ENCODE results near the gene KDR.

Gene KDR

GRCh38 chr4:55161739-55162138, 36.3 kb upstream of the KDR start:
- H3K36me3 ChIP-seq (ENCODE audit: low read length) = no peaks in the 10 kb centered on the region
- no peak overlapping the region for H3K27ac ChIP-seq (ENCODE audit: low read depth, low read length)
- no peaks in the 10 kb centered on the region for H4K20me1 ChIP-seq (ENCODE audit: low read depth, low read length)
- no peaks in the 10 kb centered on the region for H3K9me2 ChIP-seq (replicated peaks; ENCODE audit: insufficient read depth, low read length)
- no peak overlapping the region for H3K4me3 ChIP-seq (ENCODE audit: insufficient read depth, low read length, poor library complexity, severe bottlenecking)
- H3K9ac ChIP-seq (ENCODE audit: low read length) = no peak overlapping the region
- no peaks in the 10 kb centered on the region for H3F3A ChIP-seq (ENCODE audit: insufficient read depth)
- TF ChIP-seq CTCF (IDR thresholded peaks at IDR 0.05; ENCODE audit: insufficient read depth, low read length, poor library complexity, severe bottlenecking) = no peak
- no peak overlapping the region for H3K4me2 ChIP-seq (ENCODE audit: low read depth, low read length, poor library complexity, severe bottlenecking)
- H2AFZ ChIP-seq (ENCODE audit: low read depth, low read length, severe bottlenecking) = no peak overlapping the region
- no peaks in the 10 kb centered on the region for H3K9me3 ChIP-seq (ENCODE audit: insufficient read depth, low read length)
- H3K79me2 ChIP-seq (ENCODE audit: insufficient read depth, low read length) = no peaks in the 10 kb centered on the region
- no peaks in the 10 kb centered on the region for H3K27me3 ChIP-seq (ENCODE audit: low read length)

GRCh38 chr4:55159851-55160250, 34.5 kb upstream of the KDR start:
- Histone ChIP-seq H3K4me2 (ENCODE audit: low read depth, low read length, poor library complexity, severe bottlenecking) (no peak overlapping the region), H3K27ac (ENCODE audit: low read depth, low read length) (no peak overlapping the region), H4K20me1 (ENCODE audit: low read depth, low read length) (no peaks in the 10 kb centered on the region), H3K9ac (ENCODE audit: low read length) (no peak overlapping the region), H3K36me3 (ENCODE audit: low read length) (no peaks in the 10 kb centered on the region), H3K79me2 (ENCODE audit: insufficient read depth, low read length) (no peaks in the 10 kb centered on the region), H3K4me3 (ENCODE audit: insufficient read depth, low read length, poor library complexity, severe bottlenecking) (no peak overlapping the region), H2AFZ (ENCODE audit: low read depth, low read length, severe bottlenecking) (no peak overlapping the region), H3K9me3 (ENCODE audit: insufficient read depth, low read length) (no peaks in the 10 kb centered on the region), H3K9me2 (replicated peaks; ENCODE audit: insufficient read depth, low read length) (no peaks in the 10 kb centered on the region), H3K27me3 (ENCODE audit: low read length) (no peaks in the 10 kb centered on the region), H3F3A (ENCODE audit: insufficient read depth) (no peaks in the 10 kb centered on the region)
- TF ChIP-seq CTCF (IDR thresholded peaks at IDR 0.05; ENCODE audit: insufficient read depth, low read length, poor library complexity, severe bottlenecking) (no peak), EZH2phosphoT487 (conservative IDR thresholded peaks at IDR 0.05; ENCODE audit: low read length) (no peak)

GRCh38 chr4:55158957-55159356, 33.6 kb upstream of the KDR start:
- H2AFZ ChIP-seq (ENCODE audit: low read depth, low read length, severe bottlenecking) = no peak overlapping the region
- no peaks in the 10 kb centered on the region for H3K27me3 ChIP-seq (ENCODE audit: low read length)
- no peak overlapping the region for H3K9ac ChIP-seq (ENCODE audit: low read length)
- no peaks in the 10 kb centered on the region for H3K9me3 ChIP-seq (ENCODE audit: insufficient read depth, low read length)
- no peaks in the 10 kb centered on the region for H3K79me2 ChIP-seq (ENCODE audit: insufficient read depth, low read length)
- no peaks in the 10 kb centered on the region for H3F3A ChIP-seq (ENCODE audit: insufficient read depth)
- H4K20me1 ChIP-seq (ENCODE audit: low read depth, low read length) = no peaks in the 10 kb centered on the region
- H3K36me3 ChIP-seq (ENCODE audit: low read length) = no peaks in the 10 kb centered on the region
- no peak overlapping the region for H3K4me3 ChIP-seq (ENCODE audit: insufficient read depth, low read length, poor library complexity, severe bottlenecking)
- TF ChIP-seq EZH2phosphoT487 (conservative IDR thresholded peaks at IDR 0.05; ENCODE audit: low read length) = no peak
- no peak for TF ChIP-seq CTCF (IDR thresholded peaks at IDR 0.05; ENCODE audit: insufficient read depth, low read length, poor library complexity, severe bottlenecking)
- no peak overlapping the region for H3K27ac ChIP-seq (ENCODE audit: low read depth, low read length)
- no peaks in the 10 kb centered on the region for H3K9me2 ChIP-seq (replicated peaks; ENCODE audit: insufficient read depth, low read length)
- H3K4me2 ChIP-seq (ENCODE audit: low read depth, low read length, poor library complexity, severe bottlenecking) = no peak overlapping the region

Measured in SU-DHL-6 (cell line).